Activated naive CD4-positive, alpha-beta T cell treated with anti-CD3 and anti-CD28 coated beads, Interleukin-2, amount 10 ng/mL, durations not matched to agents 7 days and 5 days (primary cell): ENCODE measurements around the gene SPACA7.
"Not testable (repeated sequence)": the region's sequence is repeated elsewhere in the genome, so short reads cannot be mapped to it uniquely, and the experiment has no call there.

Experiments
- CTCF ChIA-PET: fragments of 350-600 bp; sonication (Branson Sonifier 250); formaldehyde crosslinking; loops from one replicate; lab custom pipeline; 2021; ENCODE audit warnings: antibody characterized with exemption; lab: Charles Lee
- DNase-seq: peaks from one replicate; pipeline ENCODE4 v3.0.0-alpha.2; 2020
- H3K27ac Mint-ChIP-seq: one replicate; pipeline ENCODE4 v1.8.0; 2021; ENCODE audit warnings: mild to moderate bottlenecking, moderate library complexity, mixed read lengths
- H3K27me3 Mint-ChIP-seq: one replicate; pipeline ENCODE4 v1.8.0; 2021; ENCODE audit warnings: mild to moderate bottlenecking, mixed read lengths
- H3K36me3 Mint-ChIP-seq: one replicate; pipeline ENCODE4 v1.8.0; 2021; ENCODE audit warnings: mixed read lengths
- H3K4me1 Mint-ChIP-seq: one replicate; pipeline ENCODE4 v1.8.0; 2021; ENCODE audit warnings: mixed read lengths
- H3K4me3 Mint-ChIP-seq: one replicate; pipeline ENCODE4 v1.8.0; 2021; ENCODE audit warnings: mild to moderate bottlenecking, moderate library complexity, mixed read lengths
- H3K9me3 Mint-ChIP-seq: one replicate; pipeline ENCODE4 v1.8.0; 2021; ENCODE audit warnings: mixed read lengths

The SPACA7 gene

GRCh38 chr13:112362021-112362420 lies 14.1 kb upstream of the SPACA7 start:
- no peaks in the 10 kb centered on the region for H3K27me3 Mint-ChIP-seq
- H3K36me3 Mint-ChIP-seq = no peaks in the 10 kb centered on the region
- CTCF ChIA-PET = no interaction called here
- no peak overlapping the region for H3K4me3 Mint-ChIP-seq
- DNase-seq = no peak
- H3K9me3 Mint-ChIP-seq = peaks cover 14% of the 10 kb centered on the region
- H3K27ac Mint-ChIP-seq = no peak overlapping the region
- H3K4me1 Mint-ChIP-seq = no peaks in the 10 kb centered on the region

- DNase-seq = no peak
- peaks cover 9% of the 10 kb centered on the region for H3K9me3 Mint-ChIP-seq
- no peaks in the 10 kb centered on the region for H3K4me1 Mint-ChIP-seq
- H3K36me3 Mint-ChIP-seq = no peaks in the 10 kb centered on the region
- H3K27ac Mint-ChIP-seq = no peak overlapping the region
- CTCF ChIA-PET = no interaction called here
- no peaks in the 10 kb centered on the region for H3K27me3 Mint-ChIP-seq
- no peak overlapping the region for H3K4me3 Mint-ChIP-seq
These were observed 12.2 kb upstream of the SPACA7 start for GRCh38 chr13:112363867-112364528.

GRCh38 chr13:112366907-112367646 lies 9.1 kb upstream of the SPACA7 start:
- Mint-ChIP-seq H3K4me3 (no peak overlapping the region), H3K4me1 (no peaks in the 10 kb centered on the region), H3K27me3 (no peaks in the 10 kb centered on the region), H3K9me3 (peaks cover 11% of the 10 kb centered on the region), H3K27ac (no peak overlapping the region), H3K36me3 (no peaks in the 10 kb centered on the region)
- DNase-seq = no peak
- CTCF ChIA-PET = no interaction called here

GRCh38 chr13:112368883-112369282 lies 7.3 kb upstream of the SPACA7 start:
- CTCF ChIA-PET = no interaction called here
- no peak for DNase-seq
- Mint-ChIP-seq H3K4me3 (no peak overlapping the region), H3K27me3 (no peaks in the 10 kb centered on the region), H3K36me3 (no peaks in the 10 kb centered on the region), H3K27ac (no peak overlapping the region), H3K4me1 (no peaks in the 10 kb centered on the region), H3K9me3 (peaks cover 11% of the 10 kb centered on the region)

GRCh38 chr13:112370311-112370710 lies 5.8 kb upstream of the SPACA7 start:
- H3K4me3 Mint-ChIP-seq = no peak overlapping the region
- CTCF ChIA-PET = no interaction called here
- no peak overlapping the region for H3K27ac Mint-ChIP-seq
- no peaks in the 10 kb centered on the region for H3K4me1 Mint-ChIP-seq
- H3K27me3 Mint-ChIP-seq = no peaks in the 10 kb centered on the region
- H3K9me3 Mint-ChIP-seq = peaks cover 14% of the 10 kb centered on the region
- DNase-seq = no peak
- no peaks in the 10 kb centered on the region for H3K36me3 Mint-ChIP-seq

GRCh38 chr13:112374271-112374670 lies 1.9 kb upstream of the SPACA7 start:
- H3K27me3 Mint-ChIP-seq = no peaks in the 10 kb centered on the region
- no peak overlapping the region for H3K4me3 Mint-ChIP-seq
- H3K36me3 Mint-ChIP-seq = no peaks in the 10 kb centered on the region
- no peak overlapping the region for H3K27ac Mint-ChIP-seq
- DNase-seq = no peak
- peaks cover 5% of the 10 kb centered on the region for H3K9me3 Mint-ChIP-seq
- CTCF ChIA-PET = no interaction called here
- H3K4me1 Mint-ChIP-seq = no peaks in the 10 kb centered on the region

GRCh38 chr13:112391746-112392145 lies 15.6 kb downstream of the SPACA7 start:
- H3K4me1 Mint-ChIP-seq = no peaks in the 10 kb centered on the region
- CTCF ChIA-PET = no interaction called here
- no peak overlapping the region for H3K27ac Mint-ChIP-seq
- no peak for DNase-seq
- no peaks in the 10 kb centered on the region for H3K36me3 Mint-ChIP-seq
- H3K9me3 Mint-ChIP-seq = no peaks in the 10 kb centered on the region
- peaks cover 9% of the 10 kb centered on the region for H3K27me3 Mint-ChIP-seq
- H3K4me3 Mint-ChIP-seq = no peak overlapping the region

GRCh38 chr13:112392719-112393118 lies 16.6 kb downstream of the SPACA7 start:
- H3K4me1 Mint-ChIP-seq = no peaks in the 10 kb centered on the region
- CTCF ChIA-PET = no interaction called here
- H3K4me3 Mint-ChIP-seq = no peak overlapping the region

GRCh38 chr13:112395022-112395421 lies 18.9 kb downstream of the SPACA7 start:
- CTCF ChIA-PET, H3K27ac Mint-ChIP-seq, H3K9me3 Mint-ChIP-seq, H3K27me3 Mint-ChIP-seq, H3K36me3 Mint-ChIP-seq, H3K4me3 Mint-ChIP-seq, H3K4me1 Mint-ChIP-seq, DNase-seq: not testable (repeated sequence)

More at GRCh38 chr13:112392719-112393118, 16.6 kb downstream of the SPACA7 start:
- no peaks in the 10 kb centered on the region for H3K9me3 Mint-ChIP-seq
- H3K36me3 Mint-ChIP-seq = no peaks in the 10 kb centered on the region
- no peak overlapping the region for H3K27ac Mint-ChIP-seq
- H3K27me3 Mint-ChIP-seq = peaks cover 9% of the 10 kb centered on the region
- no peak for DNase-seq

- H3K4me3 Mint-ChIP-seq, H3K27ac Mint-ChIP-seq, CTCF ChIA-PET, H3K4me1 Mint-ChIP-seq, DNase-seq, H3K9me3 Mint-ChIP-seq, H3K36me3 Mint-ChIP-seq, H3K27me3 Mint-ChIP-seq: not testable (repeated sequence)
These were observed 19.8 kb downstream of the SPACA7 start for GRCh38 chr13:112395941-112396340.

- no peaks in the 10 kb centered on the region for H3K36me3 Mint-ChIP-seq
- DNase-seq = no peak
- CTCF ChIA-PET = no interaction called here
- no peak overlapping the region for H3K4me3 Mint-ChIP-seq
- peaks cover 5% of the 10 kb centered on the region for H3K27me3 Mint-ChIP-seq
- peaks cover 3% of the 10 kb centered on the region for H3K9me3 Mint-ChIP-seq
- no peak overlapping the region for H3K27ac Mint-ChIP-seq
- no peaks in the 10 kb centered on the region for H3K4me1 Mint-ChIP-seq
These were observed 21.0 kb downstream of the SPACA7 start for GRCh38 chr13:112397108-112397507.

- H3K27me3 Mint-ChIP-seq, H3K27ac Mint-ChIP-seq, H3K36me3 Mint-ChIP-seq, H3K4me1 Mint-ChIP-seq, H3K9me3 Mint-ChIP-seq, H3K4me3 Mint-ChIP-seq, DNase-seq, CTCF ChIA-PET: not testable (repeated sequence)
These were observed 22.2 kb downstream of the SPACA7 start for GRCh38 chr13:112398347-112398746.

- H3K36me3 Mint-ChIP-seq, CTCF ChIA-PET, H3K4me1 Mint-ChIP-seq, H3K4me3 Mint-ChIP-seq, H3K27me3 Mint-ChIP-seq, DNase-seq, H3K9me3 Mint-ChIP-seq, H3K27ac Mint-ChIP-seq: not testable (repeated sequence)
These were observed 33.7 kb downstream of the SPACA7 start for GRCh38 chr13:112409828-112410227.

GRCh38 chr13:112416647-112417046 lies 40.5 kb downstream of the SPACA7 start:
- no peaks in the 10 kb centered on the region for H3K36me3 Mint-ChIP-seq

GRCh38 chr13:112417079-112417478 lies 40.9 kb downstream of the SPACA7 start:
- Mint-ChIP-seq H3K4me3 (no peak overlapping the region), H3K36me3 (no peaks in the 10 kb centered on the region), H3K9me3 (peaks cover 25% of the 10 kb centered on the region), H3K27ac (no peak overlapping the region), H3K4me1 (no peaks in the 10 kb centered on the region), H3K27me3 (no peaks in the 10 kb centered on the region)
- CTCF ChIA-PET = interaction anchor here (0.7 kb wide), 1 partner anchor 18 kb away, joined by 3 read pairs; no protein-coding TSS in a partner anchor
- DNase-seq = no peak

More at GRCh38 chr13:112416647-112417046, 40.5 kb downstream of the SPACA7 start:
- CTCF ChIA-PET = interaction anchor here (0.7 kb wide), 1 partner anchor 19 kb away, joined by 3 read pairs; no protein-coding TSS in a partner anchor
- Mint-ChIP-seq H3K4me3 (no peak overlapping the region), H3K27me3 (no peaks in the 10 kb centered on the region), H3K27ac (no peak overlapping the region), H3K9me3 (peaks cover 23% of the 10 kb centered on the region), H3K4me1 (no peaks in the 10 kb centered on the region)
- DNase-seq = no peak
